GM21381 (cell line): ENCODE data around the gene GTF2H4.
"Not testable (repeated sequence)": the region's sequence is repeated elsewhere in the genome, so short reads cannot be mapped to it uniquely, and the experiment has no call there.

Experiments used
- ATAC-seq: cut with Tn5 transposase; IDR thresholded peaks from one replicate; pipeline ENCODE4 v1.9.1; 2021; ENCODE audit warnings: mild to moderate bottlenecking, moderate library complexity; ENCODE audit not compliant: unreplicated experiment

GTF2H4 gene

GRCh38 chr6:30893666-30894065 lies 14.3 kb upstream of the GTF2H4 start:
- no peak for ATAC-seq

- no peak for ATAC-seq
Measured at GRCh38 chr6:30894381-30894780, 13.6 kb upstream of the GTF2H4 start.

- no peak for ATAC-seq
Measured at GRCh38 chr6:30894935-30895334, 13.1 kb upstream of the GTF2H4 start.

GRCh38 chr6:30895343-30895742 lies 12.7 kb upstream of the GTF2H4 start:
- no peak for ATAC-seq

- ATAC-seq: no peak
Measured at GRCh38 chr6:30896541-30896940, 11.5 kb upstream of the GTF2H4 start.

GRCh38 chr6:30897882-30898281 lies 10.1 kb upstream of the GTF2H4 start:
- no peak for ATAC-seq

GRCh38 chr6:30898750-30899360 lies 9.2 kb upstream of the GTF2H4 start:
- ATAC-seq: no peak

- no peak for ATAC-seq
Measured at GRCh38 chr6:30900863-30901417, 7.1 kb upstream of the GTF2H4 start.

GRCh38 chr6:30901436-30901835 lies 6.6 kb upstream of the GTF2H4 start:
- no peak for ATAC-seq

GRCh38 chr6:30902196-30902595 lies 5.8 kb upstream of the GTF2H4 start:
- not testable (repeated sequence) for ATAC-seq

- ATAC-seq: no peak
Measured at GRCh38 chr6:30902709-30903108, 5.3 kb upstream of the GTF2H4 start.

GRCh38 chr6:30903236-30903635 lies 4.8 kb upstream of the GTF2H4 start:
- no peak for ATAC-seq

- ATAC-seq: not testable (repeated sequence)
Measured at GRCh38 chr6:30907290-30907757, 683 bp upstream of the GTF2H4 start.

GRCh38 chr6:30908700-30909099 lies 693 bp downstream of the GTF2H4 start:
- ATAC-seq: no peak

GRCh38 chr6:30910473-30910872 lies 2.5 kb downstream of the GTF2H4 start:
- ATAC-seq: not testable (repeated sequence)

- no peak for ATAC-seq
Measured at GRCh38 chr6:30912746-30913520, 4.9 kb downstream of the GTF2H4 start.

- ATAC-seq: peak; percentile 1
Measured at GRCh38 chr6:30913721-30914075, 5.7 kb downstream of the GTF2H4 start.

- peak; percentile 94 for ATAC-seq
Measured at GRCh38 chr6:30914076-30914853, 6.3 kb downstream of the GTF2H4 start, which contains the start of gene VARS2. Gene VARS2 (plus strand): TSS chr6:30914238. CDS start chr6:30914837, 599 bp downstream.

GRCh38 chr6:30914854-30915590 lies 7.0 kb downstream of the GTF2H4 start:
- ATAC-seq: no peak

GRCh38 chr6:30915591-30915946 lies 7.6 kb downstream of the GTF2H4 start:
- no peak for ATAC-seq

GRCh38 chr6:30917041-30917440 lies 9.0 kb downstream of the GTF2H4 start:
- no peak for ATAC-seq
